PC-9 (cell line): ENCODE measurements around the gene LIN37. TPM values are rescaled to one million over a fixed set of nuclear protein-coding genes. Genes with fewer than 3 reads are reported as not detected.
A peak's percentile ranks its signal among the peaks of the same experiment; 100 is the strongest.

Source experiments
- BruUV-seq: library from RNA; stranded (reverse); fragments of 400-500 nt; replicated peaks from 2 replicates; lab custom pipeline; 2021; lab: Mats Ljungman, UMichigan
- CTCF ChIA-PET: fragments of 300-600 bp; sonication (Branson Sonifier 250); formaldehyde crosslinking; loops from one replicate; lab custom pipeline; 2022; ENCODE audit warnings: antibody characterized with exemption; lab: Charles Lee
- POLR2A ChIA-PET: fragments of 300-600 bp; sonication (Branson Sonifier 250); formaldehyde crosslinking; loops from one replicate; lab custom pipeline; 2022; ENCODE audit warnings: antibody characterized with exemption; ENCODE audit not compliant: unreplicated experiment; lab: Charles Lee
- DNase-seq, 2 experiments: peaks; one replicate each; pipeline versions ENCODE4 v3.0.0 to v3.0.0-alpha.2; 2015 to 2022; ENCODE audit warnings: mixed read lengths in 1 of 2
- H2AFZ ChIP-seq: fragments of 200-600 bp; sonication (generic); 2 replicates; pipeline ENCODE4 v1.8.1; 2017; ENCODE audit warnings: antibody characterized with exemption
- H3F3A ChIP-seq: fragments of 200-600 bp; sonication (generic); 2 replicates; pipeline ENCODE4 v1.8.1; 2017; ENCODE audit warnings: antibody characterized with exemption, mild to moderate bottlenecking, low read depth; ENCODE audit not compliant: insufficient read depth
- H3K27ac ChIP-seq: fragments of 200-600 bp; sonication (generic); 2 replicates; pipeline ENCODE4 v1.6.1; 2016; ENCODE audit warnings: mixed run types
- H3K27me3 ChIP-seq: fragments of 200-600 bp; sonication (generic); 2 replicates; pipeline ENCODE4 v1.6.1; 2016; ENCODE audit warnings: low read depth, mixed run types; ENCODE audit not compliant: insufficient read depth
- H3K36me3 ChIP-seq: fragments of 200-600 bp; sonication (generic); 2 replicates; pipeline ENCODE4 v1.6.1; 2016; ENCODE audit warnings: low read depth, mixed run types
- H3K4me1 ChIP-seq: fragments of 200-600 bp; sonication (generic); replicated peaks from 2 replicates; pipeline ENCODE4 v1.6.1; 2016; ENCODE audit warnings: mixed run types; ENCODE audit not compliant: insufficient read depth
- H3K4me2 ChIP-seq: fragments of 200-600 bp; sonication (generic); 2 replicates; pipeline ENCODE4 v1.6.1; 2017; ENCODE audit warnings: mixed run types
- H3K4me3 ChIP-seq: fragments of 200-600 bp; sonication (generic); 2 replicates; pipeline ENCODE4 v1.6.1; 2016; ENCODE audit warnings: mixed run types
- H3K79me2 ChIP-seq: fragments of 200-600 bp; sonication (generic); 2 replicates; pipeline ENCODE4 v1.6.1; 2017; ENCODE audit warnings: low read depth, mixed run types
- H3K9me2 ChIP-seq: fragments of 200-600 bp; sonication (generic); 2 replicates; pipeline ENCODE4 v1.8.1; 2017; ENCODE audit warnings: mild to moderate bottlenecking; ENCODE audit not compliant: insufficient read depth
- H3K9me3 ChIP-seq: fragments of 200-600 bp; sonication (generic); 2 replicates; pipeline ENCODE4 v1.8.1; 2016; ENCODE audit warnings: low read depth; ENCODE audit not compliant: insufficient read depth
- H4K20me1 ChIP-seq: fragments of 200-600 bp; sonication (generic); 2 replicates; pipeline ENCODE4 v1.8.1; 2017; ENCODE audit not compliant: insufficient read depth
- CTCF ChIP-seq: fragments of 200-600 bp; sonication (generic); conservative IDR thresholded peaks from 2 replicates; pipeline ENCODE4 v1.6.1; 2017; ENCODE audit warnings: mixed run types, antibody characterized with exemption, mild to moderate bottlenecking, moderate library complexity
- EZH2 ChIP-seq: fragments of 200-600 bp; sonication (generic); IDR thresholded peaks from 2 replicates; pipeline ENCODE4 v1.8.0; 2017; ENCODE audit warnings: antibody characterized with exemption, low read depth
- intact Hi-C: fragments of 100-400 bp; cut with micrococcal nuclease; formaldehyde crosslinking; loops from one replicate; pipeline ENCODE4 v1.10.0; 2022; ENCODE audit not compliant: unreplicated experiment
- total RNA-seq: library from RNA; stranded (reverse); gene quantifications from 2 replicates; pipeline ENCODE4 v1.2.3, GENCODE V29; 2021

Gene LIN37
- total RNA-seq, 1 experiment from 2014 or later = 17.0 TPM

- Histone ChIP-seq H3K4me1 (peaks cover 13% of the 10 kb centered on the region), H3K36me3 (no peaks in the 10 kb centered on the region; the same call in 1 of the 2 replicates), H2AFZ (peak within 1 kb of the TSS; percentile 85), H3K9me2 (no peaks in the 10 kb centered on the region), H4K20me1 (peaks cover 4% of the 10 kb centered on the region; the same call in 1 of the 2 replicates), H3K4me2 (peak within 1 kb of the TSS; percentile 95), H3F3A (peaks cover 19% of the 10 kb centered on the region), H3K4me3 (peak within 1 kb of the TSS; percentile 67), H3K9me3 (no peaks in the 10 kb centered on the region), H3K27me3 (no peaks in the 10 kb centered on the region), H3K79me2 (peaks cover 19% of the 10 kb centered on the region), H3K27ac (peak within 1 kb of the TSS; percentile 67)
- ChIA-PET CTCF (interaction anchor here (0.6 kb wide), 1 partner anchor 66 kb away, joined by 4 read pairs; no protein-coding TSS in a partner anchor), POLR2A (interaction anchor here (0.6 to 0.7 kb wide), 3 partner anchors 10 to 169 kb away, joined by 6 to 25 read pairs (median 7); partner anchors contain the start of gene LIN37)
- intact Hi-C loops = loop anchor here (1.0 to 2.0 kb wide), 2 partner anchors 10 to 17 kb away; partner anchors contain the start of gene LIN37
- peak; percentile 98 to 99 for DNase-seq
- TSS peak; percentile 34 for BruUV-seq
- no peak for TF ChIP-seq EZH2
- TF ChIP-seq CTCF = no peak
These were observed 9.6 kb downstream of the LIN37 start, which contains the start of gene PROSER3 for GRCh38 chr19:35757749-35758608. Gene PROSER3 (plus strand): TSS chr19:35758176. CDS start chr19:35758216, 40 bp downstream.

GRCh38 chr19:35759697-35760096 is 11.3 kb downstream of the LIN37 start:
- Histone ChIP-seq H3K27ac (no peak overlapping the region), H4K20me1 (peaks cover 4% of the 10 kb centered on the region; the same call in 1 of the 2 replicates), H3K9me3 (no peaks in the 10 kb centered on the region), H3F3A (peaks cover 19% of the 10 kb centered on the region), H3K79me2 (peaks cover 19% of the 10 kb centered on the region), H3K36me3 (no peaks in the 10 kb centered on the region; the same call in 1 of the 2 replicates), H3K27me3 (no peaks in the 10 kb centered on the region), H3K4me1 (peaks cover 13% of the 10 kb centered on the region), H3K4me3 (0 out of 2 replicates have a peak overlapping the region, but pooled peaks have one; percentile 67), H2AFZ (no peak overlapping the region), H3K9me2 (no peaks in the 10 kb centered on the region), H3K4me2 (peak overlapping the region; percentile 75; the same call in 1 of the 2 replicates)
- POLR2A ChIA-PET = no interaction called here
- intact Hi-C loops = loop anchor here (2.0 kb wide), 1 partner anchor 19 kb away; no protein-coding TSS in a partner anchor
- TF ChIP-seq CTCF (no peak), EZH2 (no peak)
- DNase-seq = no peak
- no TSS peak for BruUV-seq
- CTCF ChIA-PET = no interaction called here

GRCh38 chr19:35760711-35761349 is 12.5 kb downstream of the LIN37 start:
- intact Hi-C loops = no loop called here
- POLR2A ChIA-PET = interaction anchor here (0.5 to 0.6 kb wide), 2 partner anchors 13 to 58 kb away, joined by 3 to 14 read pairs; no protein-coding TSS in a partner anchor

More at GRCh38 chr19:35760711-35761349, 12.5 kb downstream of the LIN37 start:
- no TSS peak for BruUV-seq
- no peaks in the 10 kb centered on the region for H3K27me3 ChIP-seq
- no peak overlapping the region for H2AFZ ChIP-seq
- no peaks in the 10 kb centered on the region; the same call in 1 of the 2 replicates for H3K36me3 ChIP-seq
- no peak overlapping the region for H3K4me2 ChIP-seq
- no peaks in the 10 kb centered on the region for H3K9me2 ChIP-seq
- TF ChIP-seq CTCF = no peak
- no peak for TF ChIP-seq EZH2
- CTCF ChIA-PET = no interaction called here
- no peak for DNase-seq
- peaks cover 13% of the 10 kb centered on the region for H3K4me1 ChIP-seq
- H3K4me3 ChIP-seq = no peak overlapping the region
- H3K27ac ChIP-seq = no peak overlapping the region
- H3F3A ChIP-seq = peaks cover 19% of the 10 kb centered on the region
- peaks cover 19% of the 10 kb centered on the region for H3K79me2 ChIP-seq
- no peaks in the 10 kb centered on the region for H3K9me3 ChIP-seq
- peaks cover 4% of the 10 kb centered on the region for H4K20me1 ChIP-seq
